Keratinocyte (primary cell): ENCODE data around the gene STIMATE. TPM values are rescaled to one million over a fixed set of nuclear protein-coding genes. Genes with fewer than 3 reads are reported as not detected.

Source experiments
- DNase-seq: peaks from one replicate; pipeline ENCODE4 v3.0.0-alpha.2; 2011; ENCODE audit warnings: low read depth, missing footprints, low spot score
- FAIRE-seq: peaks from 2 replicates; lab custom pipeline; 2011; peaks lifted over from hg19 to GRCh38; lab: Jason Lieb, UNC
- H2AFZ ChIP-seq: 2 replicates; pipeline ENCODE4 v1.6.0; 2012; ENCODE audit warnings: low read length, control low read depth, inconsistent platforms; ENCODE audit not compliant: control insufficient read depth
- H3K27ac ChIP-seq: 2 replicates; pipeline ENCODE4 v1.5.1; 2011; ENCODE audit warnings: low read length; ENCODE audit not compliant: control insufficient read depth, insufficient read depth
- H3K27me3 ChIP-seq: 3 replicates; pipeline ENCODE4 v1.6.0; 2011; ENCODE audit warnings: low read length; ENCODE audit not compliant: control insufficient read depth, insufficient read depth; ENCODE audit errors: extremely low read depth
- H3K36me3 ChIP-seq, 2 experiments: 2 replicates in 1 of 2; 3 replicates in 1 of 2; pipeline ENCODE4 v1.5.1; 2011; ENCODE audit warnings: low read length in 2 of 2, mild to moderate bottlenecking in 1 of 2; ENCODE audit not compliant: control insufficient read depth in 2 of 2, insufficient read depth in 2 of 2; ENCODE audit errors: extremely low read depth in 1 of 2
- H3K4me1 ChIP-seq: 3 replicates; pipeline ENCODE4 v1.5.1; 2011; ENCODE audit warnings: low read length; ENCODE audit not compliant: control insufficient read depth, insufficient read depth; ENCODE audit errors: extremely low read depth
- H3K4me2 ChIP-seq: 3 replicates; pipeline ENCODE4 v1.6.0; 2011; ENCODE audit warnings: low read depth, low read length; ENCODE audit not compliant: control insufficient read depth, insufficient read depth; ENCODE audit errors: extremely low read depth
- H3K4me3 ChIP-seq, 3 experiments: fragments of 200-600 bp in 1 of 3; sonication (generic) in 1 of 3; 2 replicates in 2 of 3; 3 replicates in 1 of 3; pipeline ENCODE4 v1.5.1; 2011 to 2016; ENCODE audit warnings: low read length in 3 of 3, mild to moderate bottlenecking in 3 of 3, control low read depth in 2 of 3, inconsistent platforms in 1 of 3, low read depth in 1 of 3, mixed read lengths in 1 of 3, mixed run types in 1 of 3, moderate library complexity in 1 of 3; ENCODE audit not compliant: control insufficient read depth in 2 of 3, insufficient read depth in 2 of 3; ENCODE audit errors: extremely low read depth in 1 of 3
- H3K79me2 ChIP-seq: 2 replicates; pipeline ENCODE4 v1.6.0; 2012; ENCODE audit warnings: low read length; ENCODE audit not compliant: control insufficient read depth, insufficient read depth
- H3K9ac ChIP-seq: 3 replicates; pipeline ENCODE4 v1.6.0; 2011; ENCODE audit warnings: low read length; ENCODE audit not compliant: control insufficient read depth, insufficient read depth; ENCODE audit errors: extremely low read depth
- H3K9me1 ChIP-seq: 3 replicates; pipeline ENCODE4 v1.6.0; 2011; ENCODE audit warnings: low read length; ENCODE audit not compliant: control insufficient read depth, insufficient read depth; ENCODE audit errors: extremely low read depth
- H3K9me3 ChIP-seq: 2 replicates; pipeline ENCODE4 v1.5.1; 2012; ENCODE audit warnings: low read depth, low read length; ENCODE audit not compliant: control insufficient read depth
- H4K20me1 ChIP-seq: 3 replicates; pipeline ENCODE4 v1.6.0; 2011; ENCODE audit warnings: low read length; ENCODE audit not compliant: control insufficient read depth, insufficient read depth; ENCODE audit errors: extremely low read depth
- EZH2 ChIP-seq: IDR thresholded peaks from one replicate; pipeline ENCODE4 v1.6.1; 2012; ENCODE audit warnings: inconsistent platforms, mild to moderate bottlenecking, low read length, moderate library complexity
- dilution Hi-C: fragments of 300-500 bp; cut with MboI; formaldehyde crosslinking; loops from one replicate; pipeline ENCODE4 v1.7.0; 2020; ENCODE audit warnings: low sequenced_read_pairs; ENCODE audit not compliant: extremely low pct_ligation_motif_present
- polyA plus RNA-seq, 5 experiments: library from polyadenylated mRNA; depleted of rRNA in 3 of 5; stranded (reverse) in 3 of 5; stranded (forward) in 1 of 5; unstranded in 1 of 5; fragments of >200 nt; gene quantifications; 1 replicate in 1 of 5; 2 replicates in 3 of 5; 3 replicates in 1 of 5; pipeline versions ENCODE4 v1.2.1 to v1.2.3, GENCODE V29; 2011 to 2012; ENCODE audit warnings: missing spikeins in 2 of 5, low read depth in 1 of 5, low replicate concordance in 1 of 5
- TF ChIP-seq, protein P1 (sequence below), 3 experiments: IDR thresholded peaks in 1 of 3; conservative IDR thresholded peaks in 1 of 3; optimal IDR thresholded peaks in 1 of 3; 2 replicates in 2 of 3; 3 replicates in 1 of 3; pipeline versions ENCODE3 to v1.5.1; 2011; ENCODE audit warnings: low read length in 3 of 3, mild to moderate bottlenecking in 3 of 3, moderate library complexity in 2 of 3, control low read depth in 1 of 3, inconsistent platforms in 1 of 3; ENCODE audit not compliant: insufficient read depth in 2 of 3; ENCODE audit errors: extremely low read depth in 1 of 3

STIMATE gene
- polyA plus RNA-seq, 1 donor (not counting 4 experiments of a cell fraction or from before 2014, with no cell fraction given), result 8.2 TPM

DNA sequence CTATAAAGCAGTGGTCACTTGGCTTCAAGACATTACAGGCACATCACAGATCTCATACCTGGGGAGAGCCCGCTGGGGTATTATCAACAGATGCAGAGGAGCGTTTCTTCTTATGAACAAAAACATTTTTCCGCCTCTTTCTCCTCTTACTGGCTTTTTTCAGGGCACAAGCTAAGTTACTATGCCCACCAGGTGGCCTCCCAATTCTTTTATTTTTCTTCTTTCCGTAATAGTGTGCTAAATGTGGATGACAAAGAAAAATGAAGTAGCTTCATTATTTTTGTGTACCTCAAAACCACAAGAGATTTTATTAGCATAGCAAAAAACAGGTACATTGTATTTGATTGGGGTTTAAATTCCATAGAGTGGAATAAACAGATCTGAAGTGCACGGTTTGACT is 10.1 kb upstream of the STIMATE start:
- TF ChIP-seq, protein P1, sequence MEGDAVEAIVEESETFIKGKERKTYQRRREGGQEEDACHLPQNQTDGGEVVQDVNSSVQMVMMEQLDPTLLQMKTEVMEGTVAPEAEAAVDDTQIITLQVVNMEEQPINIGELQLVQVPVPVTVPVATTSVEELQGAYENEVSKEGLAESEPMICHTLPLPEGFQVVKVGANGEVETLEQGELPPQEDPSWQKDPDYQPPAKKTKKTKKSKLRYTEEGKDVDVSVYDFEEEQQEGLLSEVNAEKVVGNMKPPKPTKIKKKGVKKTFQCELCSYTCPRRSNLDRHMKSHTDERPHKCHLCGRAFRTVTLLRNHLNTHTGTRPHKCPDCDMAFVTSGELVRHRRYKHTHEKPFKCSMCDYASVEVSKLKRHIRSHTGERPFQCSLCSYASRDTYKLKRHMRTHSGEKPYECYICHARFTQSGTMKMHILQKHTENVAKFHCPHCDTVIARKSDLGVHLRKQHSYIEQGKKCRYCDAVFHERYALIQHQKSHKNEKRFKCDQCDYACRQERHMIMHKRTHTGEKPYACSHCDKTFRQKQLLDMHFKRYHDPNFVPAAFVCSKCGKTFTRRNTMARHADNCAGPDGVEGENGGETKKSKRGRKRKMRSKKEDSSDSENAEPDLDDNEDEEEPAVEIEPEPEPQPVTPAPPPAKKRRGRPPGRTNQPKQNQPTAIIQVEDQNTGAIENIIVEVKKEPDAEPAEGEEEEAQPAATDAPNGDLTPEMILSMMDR (optimal IDR thresholded peaks at IDR 0.05 in 1 of 3, IDR thresholded peaks at IDR 0.05 in 1 of 3, conservative IDR thresholded peaks at IDR 0.05 in 1 of 3; ENCODE audit: extremely low read depth in 1 of 3, insufficient read depth in 2 of 3, low read length in 3 of 3), result no peak
- no peak for TF ChIP-seq EZH2
- dilution Hi-C loops, result no loop called here
- no peaks in the 10 kb centered on the region for H3K27me3 ChIP-seq
- H2AFZ ChIP-seq, result no peak overlapping the region
- FAIRE-seq (no peak), DNase-seq (no peak)
- no peak overlapping the region for H3K4me3 ChIP-seq
- H3K9me1 ChIP-seq, result no peaks in the 10 kb centered on the region
- no peaks in the 10 kb centered on the region for H4K20me1 ChIP-seq
- no peak overlapping the region for H3K27ac ChIP-seq
- no peak overlapping the region for H3K4me2 ChIP-seq
- H3K79me2 ChIP-seq, result no peaks in the 10 kb centered on the region
- no peak overlapping the region for H3K9ac ChIP-seq
- H3K9me3 ChIP-seq, result no peaks in the 10 kb centered on the region
- H3K4me1 ChIP-seq, result no peaks in the 10 kb centered on the region
- H3K36me3 ChIP-seq, result no peaks in the 10 kb centered on the region

- Histone ChIP-seq H3K27ac (no peak overlapping the region), H3K9me3 (no peaks in the 10 kb centered on the region), H3K36me3 (no peaks in the 10 kb centered on the region), H3K9me1 (no peaks in the 10 kb centered on the region), H3K4me1 (no peaks in the 10 kb centered on the region), H3K4me2 (no peak overlapping the region), H3K4me3 (no peak overlapping the region), H3K27me3 (no peaks in the 10 kb centered on the region), H3K9ac (no peak overlapping the region), H3K79me2 (no peaks in the 10 kb centered on the region), H4K20me1 (no peaks in the 10 kb centered on the region), H2AFZ (no peak overlapping the region)
- DNase-seq (no peak), FAIRE-seq (no peak)
- dilution Hi-C loops, result no loop called here
- TF ChIP-seq, protein P1 (optimal IDR thresholded peaks at IDR 0.05 in 1 of 3, IDR thresholded peaks at IDR 0.05 in 1 of 3, conservative IDR thresholded peaks at IDR 0.05 in 1 of 3; ENCODE audit: extremely low read depth in 1 of 3, insufficient read depth in 2 of 3, low read length in 3 of 3), result no peak
- TF ChIP-seq EZH2, result no peak
Observed at GRCh38 chr3:52904552-52904951, 7.2 kb upstream of the STIMATE start.
